ENCODE data around the gene RAB8B. TPM values are rescaled to one million over a fixed set of nuclear protein-coding genes. Genes with fewer than 3 reads are reported as not detected.
A peak's percentile ranks its signal among the peaks of the same experiment; 100 is the strongest.

Gene RAB8B
- total and polyA plus RNA-seq, 2 of the 13 experiments (the other 11 are each of a cell fraction or from before 2014, with no cell fraction given) = 6.8 to 14.2 TPM

DNA sequence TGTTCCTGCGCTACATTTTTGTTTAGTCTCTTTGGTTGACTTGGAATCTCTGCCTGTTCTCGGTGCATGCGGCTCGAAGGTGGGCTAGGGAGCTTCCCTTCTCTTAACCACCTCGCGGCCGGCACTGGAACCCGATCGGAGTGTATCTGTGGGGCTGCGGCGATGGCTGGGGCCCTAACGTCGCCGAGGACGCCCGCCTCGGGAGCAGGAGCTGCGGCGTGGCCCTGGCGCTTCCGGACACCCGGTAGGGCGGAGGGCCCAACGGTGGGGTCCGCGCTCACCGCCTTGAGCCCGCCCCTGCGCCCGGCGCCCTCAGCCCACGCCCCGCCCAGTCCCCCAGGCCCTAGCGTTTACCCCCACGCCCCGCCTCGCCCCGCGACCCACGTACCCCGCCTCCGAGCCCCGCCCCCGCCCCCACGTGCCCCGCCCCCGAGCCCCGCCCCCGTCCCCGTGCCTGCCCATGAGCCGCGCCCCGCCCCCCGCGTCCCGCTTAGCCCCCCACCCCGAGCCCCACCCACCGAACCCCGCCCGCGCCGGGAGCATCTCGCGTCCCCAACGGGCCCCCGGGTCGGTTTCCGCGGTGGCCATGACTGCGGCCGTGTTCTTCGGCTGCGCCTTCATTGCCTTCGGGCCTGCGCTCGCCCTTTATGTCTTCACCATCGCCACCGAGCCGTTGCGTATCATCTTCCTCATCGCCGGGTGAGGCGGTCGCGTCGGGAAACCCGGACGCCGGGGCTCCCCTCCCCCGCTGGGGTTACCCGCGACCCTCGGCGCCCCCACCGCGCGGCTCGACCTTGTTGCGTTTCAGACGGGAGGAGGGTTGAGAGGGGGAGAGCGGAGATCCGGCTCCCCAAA lies 87.9 kb downstream of the RAB8B start, which contains the start of gene APH1B:
TSS of gene APH1B (plus strand) at position 568 of the 855 bp plus-strand sequence. CDS start at position 587, 19 bp downstream.
- Histone ChIP-seq H3K79me2 (ENCODE audit: insufficient read depth, low read length) (no peaks in the 10 kb centered on the region), H3K27ac (ENCODE audit: extremely low read length, insufficient read depth, low read length) (no peak within 1 kb of the TSS), H3K27me3 (ENCODE audit: control insufficient read depth in 1 of 2, insufficient read depth in 2 of 2, low read length in 2 of 2) (no peaks in the 10 kb centered on the region; a peak in 1 of 5 replicates), H3K9ac (ENCODE audit: insufficient read depth, low read depth, low read length) (peak within 1 kb of the TSS; percentile 69), H3K36me3 (replicated peaks in 1 of 2; ENCODE audit: control insufficient read depth in 1 of 2, insufficient read depth in 2 of 2, low read length in 2 of 2) (no peaks in the 10 kb centered on the region), H3K9me3 (ENCODE audit: low read length) (no peaks in the 10 kb centered on the region), H3K4me2 (ENCODE audit: low read depth, low read length) (peak within 1 kb of the TSS; percentile 90), H4K20me1 (ENCODE audit: insufficient read depth, low read length) (no peaks in the 10 kb centered on the region), H3K4me1 (ENCODE audit: insufficient read depth, low read length) (peaks cover 17% of the 10 kb centered on the region), H2AFZ (ENCODE audit: low read length) (peak within 1 kb of the TSS; percentile 80), H3K4me3 (replicated peaks in 1 of 3; ENCODE audit: insufficient read depth in 1 of 3, low read depth in 2 of 3, low read length in 3 of 3) (peak within 1 kb of the TSS; percentile 50 to 69 (median 66))
- FAIRE-seq = no peak
- DNase-seq (ENCODE audit: low spot score) = peak; percentile 31
- BruUV-seq (replicated peaks) = no TSS peak
- in situ Hi-C loops (cut with HindIII; ENCODE audit: extremely low pct_ligation_motif_present, low pct_unique_long_range_greater_than_20kb) (loop anchor here (25.0 kb wide), 1 partner anchor 285 kb away; no protein-coding TSS in a partner anchor), intact Hi-C loops (cut with micrococcal nuclease; ENCODE audit: unreplicated experiment) (loop anchor here (5.0 kb wide), 2 partner anchors 90 to 120 kb away; partner anchors contain the start of genes RAB8B and RPS27L)
- ChIA-PET POLR2A (interaction anchor here (0.6 to 2.0 kb wide), 3 partner anchors 43 to 120 kb away, joined by 3 to 7 read pairs (median 6); partner anchors contain the start of gene RPS27L), CTCF (ENCODE audit: low intra/inter-chr PET ratio, low total read pairs) (no interaction called here)
- WGBS (ENCODE audit: low lambda C conversion rate) = 5% methylated on average over 45 of the region's 102 CpGs
- ATAC-seq = peak; percentile 92
- TF ChIP-seq MYC (CRISPR knock-in tag; IDR thresholded peaks at IDR 0.05; ENCODE audit: borderline replicate concordance) (peak; percentile 41; the same call in 1 of the 2 replicates), ZNF776 (CRISPR knock-in tag; IDR thresholded peaks at IDR 0.05) (no peak), ZNF263 (CRISPR knock-in tag; IDR thresholded peaks at IDR 0.05) (0 out of 2 replicates have a peak, but pooled peaks have one; percentile 13), ZNF24 (IDR thresholded peaks at IDR 0.05) (no peak), ZFP36 (IDR thresholded peaks at IDR 0.05; ENCODE audit: borderline replicate concordance, low read depth, low read length, partially characterized antibody) (no peak), HNRNPLL (IDR thresholded peaks at IDR 0.05; ENCODE audit: low read depth, low read length, poor library complexity, severe bottlenecking) (peak; percentile 46), GABPB1 (CRISPR knock-in tag; IDR thresholded peaks at IDR 0.05) (peak; percentile 75), ZNF709 (CRISPR knock-in tag; IDR thresholded peaks at IDR 0.05) (no peak), THAP11 (CRISPR knock-in tag; IDR thresholded peaks at IDR 0.05) (peak; percentile 45; the same call in 1 of the 2 replicates), KAT7 (CRISPR knock-in tag; IDR thresholded peaks at IDR 0.05; ENCODE audit: borderline replicate concordance) (0 out of 2 replicates have a peak, but pooled peaks have one; percentile 40), ZMAT3 (CRISPR knock-in tag; conservative IDR thresholded peaks at IDR 0.05) (0 out of 2 replicates have a peak, but pooled peaks have one; percentile 30)
- TF ChIP-seq, protein P1, sequence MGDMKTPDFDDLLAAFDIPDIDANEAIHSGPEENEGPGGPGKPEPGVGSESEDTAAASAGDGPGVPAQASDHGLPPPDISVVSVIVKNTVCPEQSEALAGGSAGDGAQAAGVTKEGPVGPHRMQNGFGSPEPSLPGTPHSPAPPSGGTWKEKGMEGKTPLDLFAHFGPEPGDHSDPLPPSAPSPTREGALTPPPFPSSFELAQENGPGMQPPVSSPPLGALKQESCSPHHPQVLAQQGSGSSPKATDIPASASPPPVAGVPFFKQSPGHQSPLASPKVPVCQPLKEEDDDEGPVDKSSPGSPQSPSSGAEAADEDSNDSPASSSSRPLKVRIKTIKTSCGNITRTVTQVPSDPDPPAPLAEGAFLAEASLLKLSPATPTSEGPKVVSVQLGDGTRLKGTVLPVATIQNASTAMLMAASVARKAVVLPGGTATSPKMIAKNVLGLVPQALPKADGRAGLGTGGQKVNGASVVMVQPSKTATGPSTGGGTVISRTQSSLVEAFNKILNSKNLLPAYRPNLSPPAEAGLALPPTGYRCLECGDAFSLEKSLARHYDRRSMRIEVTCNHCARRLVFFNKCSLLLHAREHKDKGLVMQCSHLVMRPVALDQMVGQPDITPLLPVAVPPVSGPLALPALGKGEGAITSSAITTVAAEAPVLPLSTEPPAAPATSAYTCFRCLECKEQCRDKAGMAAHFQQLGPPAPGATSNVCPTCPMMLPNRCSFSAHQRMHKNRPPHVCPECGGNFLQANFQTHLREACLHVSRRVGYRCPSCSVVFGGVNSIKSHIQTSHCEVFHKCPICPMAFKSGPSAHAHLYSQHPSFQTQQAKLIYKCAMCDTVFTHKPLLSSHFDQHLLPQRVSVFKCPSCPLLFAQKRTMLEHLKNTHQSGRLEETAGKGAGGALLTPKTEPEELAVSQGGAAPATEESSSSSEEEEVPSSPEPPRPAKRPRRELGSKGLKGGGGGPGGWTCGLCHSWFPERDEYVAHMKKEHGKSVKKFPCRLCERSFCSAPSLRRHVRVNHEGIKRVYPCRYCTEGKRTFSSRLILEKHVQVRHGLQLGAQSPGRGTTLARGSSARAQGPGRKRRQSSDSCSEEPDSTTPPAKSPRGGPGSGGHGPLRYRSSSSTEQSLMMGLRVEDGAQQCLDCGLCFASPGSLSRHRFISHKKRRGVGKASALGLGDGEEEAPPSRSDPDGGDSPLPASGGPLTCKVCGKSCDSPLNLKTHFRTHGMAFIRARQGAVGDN (CRISPR knock-in tag; IDR thresholded peaks at IDR 0.05) = peak; percentile 87
- TF ChIP-seq, protein P2, sequence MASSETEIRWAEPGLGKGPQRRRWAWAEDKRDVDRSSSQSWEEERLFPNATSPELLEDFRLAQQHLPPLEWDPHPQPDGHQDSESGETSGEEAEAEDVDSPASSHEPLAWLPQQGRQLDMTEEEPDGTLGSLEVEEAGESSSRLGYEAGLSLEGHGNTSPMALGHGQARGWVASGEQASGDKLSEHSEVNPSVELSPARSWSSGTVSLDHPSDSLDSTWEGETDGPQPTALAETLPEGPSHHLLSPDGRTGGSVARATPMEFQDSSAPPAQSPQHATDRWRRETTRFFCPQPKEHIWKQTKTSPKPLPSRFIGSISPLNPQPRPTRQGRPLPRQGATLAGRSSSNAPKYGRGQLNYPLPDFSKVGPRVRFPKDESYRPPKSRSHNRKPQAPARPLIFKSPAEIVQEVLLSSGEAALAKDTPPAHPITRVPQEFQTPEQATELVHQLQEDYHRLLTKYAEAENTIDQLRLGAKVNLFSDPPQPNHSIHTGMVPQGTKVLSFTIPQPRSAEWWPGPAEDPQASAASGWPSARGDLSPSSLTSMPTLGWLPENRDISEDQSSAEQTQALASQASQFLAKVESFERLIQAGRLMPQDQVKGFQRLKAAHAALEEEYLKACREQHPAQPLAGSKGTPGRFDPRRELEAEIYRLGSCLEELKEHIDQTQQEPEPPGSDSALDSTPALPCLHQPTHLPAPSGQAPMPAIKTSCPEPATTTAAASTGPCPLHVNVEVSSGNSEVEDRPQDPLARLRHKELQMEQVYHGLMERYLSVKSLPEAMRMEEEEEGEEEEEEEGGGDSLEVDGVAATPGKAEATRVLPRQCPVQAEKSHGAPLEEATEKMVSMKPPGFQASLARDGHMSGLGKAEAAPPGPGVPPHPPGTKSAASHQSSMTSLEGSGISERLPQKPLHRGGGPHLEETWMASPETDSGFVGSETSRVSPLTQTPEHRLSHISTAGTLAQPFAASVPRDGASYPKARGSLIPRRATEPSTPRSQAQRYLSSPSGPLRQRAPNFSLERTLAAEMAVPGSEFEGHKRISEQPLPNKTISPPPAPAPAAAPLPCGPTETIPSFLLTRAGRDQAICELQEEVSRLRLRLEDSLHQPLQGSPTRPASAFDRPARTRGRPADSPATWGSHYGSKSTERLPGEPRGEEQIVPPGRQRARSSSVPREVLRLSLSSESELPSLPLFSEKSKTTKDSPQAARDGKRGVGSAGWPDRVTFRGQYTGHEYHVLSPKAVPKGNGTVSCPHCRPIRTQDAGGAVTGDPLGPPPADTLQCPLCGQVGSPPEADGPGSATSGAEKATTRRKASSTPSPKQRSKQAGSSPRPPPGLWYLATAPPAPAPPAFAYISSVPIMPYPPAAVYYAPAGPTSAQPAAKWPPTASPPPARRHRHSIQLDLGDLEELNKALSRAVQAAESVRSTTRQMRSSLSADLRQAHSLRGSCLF (CRISPR knock-in tag; IDR thresholded peaks at IDR 0.05; ENCODE audit: borderline replicate concordance) = no peak

Data from HepG2 (cell line).